A673 (cell line): Measurements from ENCODE around the gene GRID1. TPM values are rescaled to one million over a fixed set of nuclear protein-coding genes. Genes with fewer than 3 reads are reported as not detected.

Experiments used
- BruUV-seq: library from RNA; stranded (reverse); fragments of 400-500 nt; replicated peaks from 2 replicates; lab custom pipeline; 2021; lab: Mats Ljungman, UMichigan
- CTCF ChIA-PET: fragments of 300-600 bp; sonication (Branson Sonifier 250); formaldehyde crosslinking; loops from one replicate; lab custom pipeline; 2022; ENCODE audit warnings: antibody characterized with exemption; lab: Charles Lee
- POLR2A ChIA-PET: fragments of 300-600 bp; sonication (Branson Sonifier 250); formaldehyde crosslinking; loops from one replicate; lab custom pipeline; 2022; ENCODE audit warnings: antibody characterized with exemption; ENCODE audit not compliant: low non-redundant PET; lab: Charles Lee
- DNase-seq: peaks from one replicate; pipeline ENCODE4 v3.0.0-alpha.2; 2015; ENCODE audit warnings: low spot score
- H3K27ac ChIP-seq: fragments of 200-600 bp; sonication (generic); 2 replicates; pipeline ENCODE4 v1.5.1; 2016; ENCODE audit warnings: mixed run types, low read depth, mild to moderate bottlenecking, mixed read lengths, antibody characterized with exemption, low read length; ENCODE audit not compliant: poor library complexity, severe bottlenecking
- H3K27me3 ChIP-seq: fragments of 200-600 bp; sonication (generic); replicated peaks from 2 replicates; pipeline ENCODE4 v1.6.1; 2017; ENCODE audit warnings: mixed run types, low read depth, mild to moderate bottlenecking, mixed read lengths, antibody characterized with exemption, low read length; ENCODE audit not compliant: insufficient read depth, poor library complexity
- H3K36me3 ChIP-seq: fragments of 200-600 bp; sonication (generic); 2 replicates; pipeline ENCODE4 v1.6.1; 2016; ENCODE audit warnings: mixed run types, mild to moderate bottlenecking, mixed read lengths, antibody characterized with exemption, low read length; ENCODE audit not compliant: insufficient read depth, poor library complexity, severe bottlenecking
- H3K4me1 ChIP-seq: fragments of 200-600 bp; sonication (generic); 2 replicates; pipeline ENCODE4 v1.6.1; 2017; ENCODE audit warnings: mixed run types, mild to moderate bottlenecking, mixed read lengths, antibody characterized with exemption, low read length; ENCODE audit not compliant: insufficient read depth, poor library complexity, severe bottlenecking
- H3K4me3 ChIP-seq: fragments of 200-600 bp; sonication (generic); 2 replicates; pipeline ENCODE4 v1.5.1; 2016; ENCODE audit warnings: low read depth, mixed run types, mild to moderate bottlenecking, mixed read lengths, low read length; ENCODE audit not compliant: poor library complexity, severe bottlenecking
- H3K9me3 ChIP-seq: fragments of 200-600 bp; sonication (generic); 2 replicates; pipeline ENCODE4 v1.6.1; 2016; ENCODE audit warnings: mixed run types, low read depth, mild to moderate bottlenecking, mixed read lengths, antibody characterized with exemption, low read length; ENCODE audit not compliant: poor library complexity, severe bottlenecking
- CTCF ChIP-seq: fragments of 300-800, 200-600 bp; sonication (generic); conservative IDR thresholded peaks from 2 replicates; pipeline ENCODE4 v1.5.1; 2017; ENCODE audit warnings: low read depth, mild to moderate bottlenecking, antibody characterized with exemption, low read length, moderate library complexity, mixed read lengths
- EZH2 ChIP-seq: fragments of 200-600 bp; sonication (generic); IDR thresholded peaks from 2 replicates; pipeline ENCODE4 v1.6.1; 2017; ENCODE audit warnings: borderline replicate concordance, low read depth, mild to moderate bottlenecking, mixed read lengths, antibody characterized with exemption, low read length; ENCODE audit not compliant: poor library complexity, severe bottlenecking
- intact Hi-C: fragments of 100-400 bp; cut with micrococcal nuclease; formaldehyde crosslinking; loops from one replicate; pipeline ENCODE4 v1.10.0; 2022; ENCODE audit not compliant: unreplicated experiment
- total RNA-seq: library from RNA; stranded (reverse); gene quantifications from 2 replicates; pipeline ENCODE4 v1.2.3, GENCODE V29; 2021

GRID1 gene
- total RNA-seq, 1 experiment from 2014 or later, result not detected

GRCh38 chr10:85900487-85900886 lies 466.1 kb downstream of the GRID1 start:
- ChIA-PET POLR2A (no interaction called here), CTCF (no interaction called here)
- H3K27me3 ChIP-seq, result peaks cover 5% of the 10 kb centered on the region
- H3K9me3 ChIP-seq, result no peaks in the 10 kb centered on the region
- no peak overlapping the region for H3K27ac ChIP-seq
- DNase-seq, result no peak
- TF ChIP-seq CTCF, result no peak
- no peak for TF ChIP-seq EZH2
- BruUV-seq, result no TSS peak
- no peak overlapping the region for H3K4me3 ChIP-seq
- intact Hi-C loops, result no loop called here
- no peaks in the 10 kb centered on the region for H3K36me3 ChIP-seq
- peaks cover 3% of the 10 kb centered on the region for H3K4me1 ChIP-seq

GRCh38 chr10:85900061-85900460 lies 466.5 kb downstream of the GRID1 start:
- ChIA-PET POLR2A (no interaction called here), CTCF (no interaction called here)
- TF ChIP-seq CTCF, result no peak
- TF ChIP-seq EZH2, result no peak
- H3K4me3 ChIP-seq, result no peak overlapping the region
- peaks cover 4% of the 10 kb centered on the region for H3K27me3 ChIP-seq
- intact Hi-C loops, result no loop called here
- H3K4me1 ChIP-seq, result peaks cover 3% of the 10 kb centered on the region
- BruUV-seq, result no TSS peak
- H3K27ac ChIP-seq, result no peak overlapping the region
- H3K9me3 ChIP-seq, result no peaks in the 10 kb centered on the region
- H3K36me3 ChIP-seq, result no peaks in the 10 kb centered on the region
- no peak for DNase-seq

GRCh38 chr10:85891472-85891871 lies 475.1 kb downstream of the GRID1 start:
- no peaks in the 10 kb centered on the region for H3K9me3 ChIP-seq
- H3K36me3 ChIP-seq, result no peaks in the 10 kb centered on the region
- H3K27ac ChIP-seq, result no peak overlapping the region
- CTCF ChIA-PET, result no interaction called here
- no peaks in the 10 kb centered on the region for H3K4me1 ChIP-seq
- no peak for TF ChIP-seq EZH2
- TF ChIP-seq CTCF, result no peak
- DNase-seq, result no peak
- H3K4me3 ChIP-seq, result no peak overlapping the region
- H3K27me3 ChIP-seq, result peaks cover 48% of the 10 kb centered on the region
- BruUV-seq, result no TSS peak
- POLR2A ChIA-PET, result no interaction called here
- intact Hi-C loops, result no loop called here
